Kidney epithelial cell (primary cell): ENCODE measurements around the gene APLF. TPM values are rescaled to one million over a fixed set of nuclear protein-coding genes. Genes with fewer than 3 reads are reported as not detected.
"Not testable (repeated sequence)": the region's sequence is repeated elsewhere in the genome, so short reads cannot be mapped to it uniquely, and the experiment has no call there.

Experiments used
- DNase-seq: peaks from one replicate; pipeline ENCODE4 v3.0.0-alpha.2; 2010; ENCODE audit warnings: low read depth
- H3K27me3 ChIP-seq: 2 replicates; pipeline ENCODE4 v1.6.0; 2011; ENCODE audit warnings: low read length; ENCODE audit not compliant: control insufficient read depth, insufficient read depth
- H3K36me3 ChIP-seq: 2 replicates; pipeline ENCODE4 v1.5.1; 2011; ENCODE audit warnings: low read length; ENCODE audit not compliant: control insufficient read depth, insufficient read depth
- H3K4me3 ChIP-seq: 2 replicates; pipeline ENCODE4 v1.5.1; 2011; ENCODE audit warnings: low read depth, mild to moderate bottlenecking, control low read depth, low read length
- CTCF ChIP-seq: IDR thresholded peaks from 2 replicates; pipeline ENCODE4 v1.5.1; 2011; ENCODE audit warnings: mild to moderate bottlenecking, moderate library complexity, low read length, control low read depth, inconsistent platforms; ENCODE audit not compliant: insufficient read depth, poor library complexity, severe bottlenecking
- total RNA-seq: library from RNA; depleted of rRNA; stranded (reverse); fragments of >200 nt; gene quantifications from 2 replicates; pipeline ENCODE4 v1.2.3, GENCODE V29; 2015

The APLF gene
- total RNA-seq, 1 donor from 2014 or later = 5.1 TPM

DNA sequence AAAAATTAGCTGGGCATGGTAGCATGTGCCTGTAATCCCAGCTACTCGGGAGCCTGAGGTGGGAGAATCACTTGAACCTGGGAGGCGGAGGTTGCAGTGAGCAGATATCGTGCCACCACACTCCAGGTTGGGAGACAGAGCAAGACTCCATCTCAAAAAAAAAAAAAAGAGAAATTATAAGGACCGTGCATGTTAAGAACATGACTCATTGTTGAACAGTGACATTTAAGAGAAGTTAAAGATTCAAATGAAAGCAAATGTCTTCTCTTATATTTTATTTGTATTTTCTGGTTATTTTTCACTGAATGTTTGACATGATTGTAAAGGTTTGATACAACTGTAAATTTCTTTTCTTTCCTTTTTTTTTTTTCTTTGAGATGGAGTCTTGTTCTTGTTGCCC lies 69.6 kb downstream of the APLF start:
- DNase-seq = no peak
- no peak for TF ChIP-seq CTCF
- Histone ChIP-seq H3K36me3 (no peaks in the 10 kb centered on the region), H3K4me3 (no peak overlapping the region), H3K27me3 (no peaks in the 10 kb centered on the region)

DNA sequence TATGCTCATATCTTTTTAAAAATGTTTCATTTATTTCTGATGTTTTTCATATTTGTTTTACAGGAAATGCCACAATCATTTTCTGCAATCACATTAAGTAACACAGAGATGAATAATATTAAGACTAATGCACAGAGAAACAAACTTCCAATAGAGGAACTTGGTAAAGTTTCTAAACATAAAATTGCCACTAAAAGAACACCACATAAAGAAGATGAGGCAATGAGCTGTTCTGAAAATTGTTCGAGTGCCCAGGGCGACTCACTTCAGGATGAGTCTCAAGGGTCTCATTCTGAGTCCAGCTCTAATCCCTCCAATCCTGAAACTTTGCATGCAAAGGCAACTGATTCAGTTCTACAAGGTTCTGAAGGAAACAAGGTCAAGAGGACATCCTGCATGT lies 70.4 kb downstream of the APLF start:
- no peak overlapping the region for H3K4me3 ChIP-seq
- no peak for TF ChIP-seq CTCF
- DNase-seq = no peak
- H3K27me3 ChIP-seq = no peaks in the 10 kb centered on the region
- no peaks in the 10 kb centered on the region for H3K36me3 ChIP-seq

- Histone ChIP-seq H3K36me3 (no peaks in the 10 kb centered on the region), H3K27me3 (no peaks in the 10 kb centered on the region), H3K4me3 (no peak overlapping the region)
- TF ChIP-seq CTCF = no peak
- no peak for DNase-seq
Observed at GRCh38 chr2:68544811-68545210, 77.4 kb downstream of the APLF start.

DNA sequence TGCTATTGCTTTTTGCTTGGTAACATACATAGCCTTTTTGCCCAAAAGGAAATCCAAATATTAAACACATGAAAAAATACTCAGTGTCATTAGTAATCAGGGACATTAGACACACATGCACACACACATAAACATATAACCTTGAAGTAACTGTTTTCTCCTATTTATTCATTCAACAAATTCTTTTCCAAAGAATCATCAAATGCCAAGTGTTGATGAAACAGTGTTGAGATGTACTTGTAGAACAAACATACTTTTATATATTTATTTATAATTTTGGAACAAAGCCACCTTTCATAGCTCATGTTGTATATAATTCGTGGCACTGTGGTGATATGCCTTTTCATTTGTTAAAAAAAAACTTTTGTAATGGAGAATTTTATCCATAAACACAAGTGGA lies 81.0 kb downstream of the APLF start:
- TF ChIP-seq CTCF = no peak
- no peaks in the 10 kb centered on the region for H3K36me3 ChIP-seq
- no peak overlapping the region for H3K4me3 ChIP-seq
- DNase-seq = no peak
- no peaks in the 10 kb centered on the region for H3K27me3 ChIP-seq

GRCh38 chr2:68553098-68553497 lies 85.7 kb downstream of the APLF start:
- Histone ChIP-seq H3K4me3 (no peak overlapping the region), H3K36me3 (no peaks in the 10 kb centered on the region), H3K27me3 (no peaks in the 10 kb centered on the region)
- TF ChIP-seq CTCF = no peak
- DNase-seq = no peak

GRCh38 chr2:68555425-68556206 lies 88.2 kb downstream of the APLF start:
- H3K36me3 ChIP-seq, H3K27me3 ChIP-seq, H3K4me3 ChIP-seq, DNase-seq: not testable (repeated sequence)
